RCC 7860 (cell line): ENCODE data around the gene TMEM86B.

ENCODE experiments used
- DNase-seq: peaks from one replicate; pipeline ENCODE4 v3.0.0-alpha.2; 2015; ENCODE audit warnings: low spot score
- FAIRE-seq: peaks from 2 replicates; lab custom pipeline; 2012; peaks lifted over from hg19 to GRCh38; lab: Jason Lieb, UNC

TMEM86B gene, protein sequence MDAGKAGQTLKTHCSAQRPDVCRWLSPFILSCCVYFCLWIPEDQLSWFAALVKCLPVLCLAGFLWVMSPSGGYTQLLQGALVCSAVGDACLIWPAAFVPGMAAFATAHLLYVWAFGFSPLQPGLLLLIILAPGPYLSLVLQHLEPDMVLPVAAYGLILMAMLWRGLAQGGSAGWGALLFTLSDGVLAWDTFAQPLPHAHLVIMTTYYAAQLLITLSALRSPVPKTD

GRCh38 chr19:55228403-55229031, at the start of gene TMEM86B:
TMEM86B (minus strand) TSS chr19:55228763; CDS start chr19:55228741, 22 bp downstream.
- no peak for DNase-seq
- no peak for FAIRE-seq

GRCh38 chr19:55277494-55277893, 48.9 kb upstream of the TMEM86B start:
- no peak for DNase-seq
- FAIRE-seq, result no peak

DNA sequence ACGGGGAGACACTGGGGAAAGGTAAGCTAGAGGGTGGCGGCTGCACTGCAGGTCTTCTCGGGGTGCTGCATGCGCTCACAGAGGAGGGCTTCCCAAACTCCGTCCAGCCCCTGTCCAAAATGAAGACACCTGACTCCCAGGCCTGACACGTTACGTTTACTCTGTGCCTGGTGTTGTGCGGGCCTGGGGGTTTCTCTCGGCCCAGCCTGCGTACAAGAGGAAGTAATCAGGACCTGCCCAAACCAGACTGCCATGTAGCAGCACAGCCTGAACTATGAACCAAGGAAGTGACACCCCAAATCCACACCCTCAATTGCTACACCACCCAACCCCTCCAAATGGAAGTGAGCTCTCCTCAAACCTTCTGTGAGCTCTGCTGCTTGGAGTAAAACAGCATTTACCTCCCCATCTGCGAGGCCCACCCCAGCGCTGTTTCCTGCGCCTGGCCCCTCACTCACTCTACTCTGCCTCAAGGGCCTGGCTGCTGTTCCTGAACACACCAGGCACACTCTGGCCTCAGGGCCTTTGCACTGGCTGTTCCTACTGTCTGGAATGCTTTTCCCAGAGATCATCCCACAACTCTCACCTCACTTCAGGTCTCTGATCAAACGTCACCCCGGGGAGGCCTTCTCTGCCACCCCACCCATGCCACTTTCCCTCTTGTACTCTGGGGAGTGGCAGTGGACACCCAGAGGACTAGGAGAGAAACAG, 48.3 kb upstream of the TMEM86B start:
- FAIRE-seq (no peak), DNase-seq (no peak)

DNA sequence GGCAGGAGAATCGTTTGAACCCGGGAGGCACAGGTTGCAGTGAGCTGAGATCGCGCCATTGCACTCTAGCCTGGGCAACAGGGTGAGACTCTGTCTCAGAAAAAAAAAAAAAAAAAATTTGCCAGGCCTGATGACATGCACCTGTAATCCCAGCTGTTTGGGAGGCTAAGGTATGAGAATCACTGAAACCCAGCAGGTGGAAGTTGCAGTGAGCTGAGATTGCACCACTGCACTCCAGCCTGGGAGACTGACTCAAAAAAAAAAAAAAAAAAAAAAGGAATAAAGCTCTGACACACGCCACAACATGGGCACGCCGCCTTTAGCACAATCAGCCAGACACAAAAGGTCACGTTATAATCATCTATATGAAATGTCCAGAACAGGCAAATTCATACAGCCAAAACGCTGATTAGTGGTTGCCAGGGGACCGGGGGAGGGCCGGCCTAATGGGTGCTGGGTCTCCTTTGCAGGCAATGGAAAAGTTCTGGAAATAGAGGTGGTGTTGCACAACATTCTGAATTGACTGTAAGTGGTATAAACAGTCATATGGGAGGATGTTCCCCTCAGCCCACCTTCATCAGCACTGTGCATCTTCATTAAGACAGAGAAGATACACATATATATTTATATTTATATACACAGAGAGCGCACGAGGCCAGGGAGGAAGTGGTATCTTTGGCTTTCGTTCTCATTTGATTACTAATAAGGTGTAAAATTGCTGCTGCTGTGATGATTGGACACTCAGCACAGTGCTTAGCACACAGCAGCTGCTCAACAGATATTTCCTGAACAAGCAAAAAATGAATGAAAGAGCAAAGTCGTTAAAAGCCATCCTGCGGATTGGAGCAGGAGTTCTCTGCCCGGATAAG, 47.5 kb upstream of the TMEM86B start:
- FAIRE-seq (no peak), DNase-seq (no peak)

DNA sequence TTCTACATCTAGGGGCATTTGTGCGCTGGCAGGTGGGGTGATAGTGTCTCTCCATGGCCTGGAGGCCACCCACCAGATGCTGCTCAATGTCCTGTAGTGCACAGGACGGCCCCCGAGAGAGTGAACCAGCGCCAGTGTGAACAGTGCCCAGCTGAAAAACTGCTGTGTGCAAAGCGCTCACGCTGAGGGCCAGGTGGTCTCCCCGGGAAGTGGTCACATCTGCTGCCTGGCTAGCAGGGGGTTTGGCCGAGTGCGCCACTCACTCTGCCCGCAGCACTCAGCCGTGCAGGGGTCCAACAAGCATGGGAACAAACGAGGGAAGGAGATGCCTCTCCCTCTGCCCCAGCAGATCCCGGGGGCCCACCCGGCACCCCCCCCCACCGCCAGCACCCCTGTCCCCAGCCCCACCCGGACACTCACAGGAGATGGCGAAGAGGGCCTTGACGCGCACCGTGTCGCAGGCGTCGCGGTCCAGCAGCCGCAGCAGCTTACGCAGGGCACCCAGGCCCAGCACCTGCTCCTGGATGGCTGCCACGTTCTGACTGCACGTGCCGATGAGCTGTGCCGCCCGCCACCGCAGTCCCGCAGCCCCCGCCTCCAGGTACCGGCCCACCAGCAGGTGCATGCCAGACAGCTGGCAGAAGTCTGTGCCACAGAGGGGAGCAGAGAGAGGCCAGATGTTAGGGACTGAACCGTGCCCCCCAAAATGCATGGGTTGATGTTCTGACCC, 45.6 kb upstream of the TMEM86B start:
- no peak for FAIRE-seq
- DNase-seq, result no peak

DNA sequence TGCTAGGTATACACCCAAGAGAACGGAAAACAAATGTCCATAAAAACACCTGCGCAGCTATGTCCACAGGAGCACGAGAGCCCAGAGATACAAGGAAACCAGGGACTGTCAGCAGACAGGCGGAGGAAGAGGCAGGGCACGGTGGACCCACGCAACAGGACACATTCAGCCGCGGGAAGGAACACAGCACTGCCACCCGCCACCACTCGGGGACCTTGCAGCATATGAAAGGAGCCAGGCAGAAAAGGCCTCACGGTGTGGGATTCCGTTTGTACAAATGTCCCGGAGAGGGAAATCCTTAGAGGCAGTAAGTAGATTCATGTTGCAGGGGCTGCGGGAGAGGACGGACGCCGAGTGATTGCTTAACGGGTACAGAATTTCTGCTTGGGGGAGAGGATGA, 43.6 kb upstream of the TMEM86B start:
- no peak for DNase-seq
- no peak for FAIRE-seq

DNA sequence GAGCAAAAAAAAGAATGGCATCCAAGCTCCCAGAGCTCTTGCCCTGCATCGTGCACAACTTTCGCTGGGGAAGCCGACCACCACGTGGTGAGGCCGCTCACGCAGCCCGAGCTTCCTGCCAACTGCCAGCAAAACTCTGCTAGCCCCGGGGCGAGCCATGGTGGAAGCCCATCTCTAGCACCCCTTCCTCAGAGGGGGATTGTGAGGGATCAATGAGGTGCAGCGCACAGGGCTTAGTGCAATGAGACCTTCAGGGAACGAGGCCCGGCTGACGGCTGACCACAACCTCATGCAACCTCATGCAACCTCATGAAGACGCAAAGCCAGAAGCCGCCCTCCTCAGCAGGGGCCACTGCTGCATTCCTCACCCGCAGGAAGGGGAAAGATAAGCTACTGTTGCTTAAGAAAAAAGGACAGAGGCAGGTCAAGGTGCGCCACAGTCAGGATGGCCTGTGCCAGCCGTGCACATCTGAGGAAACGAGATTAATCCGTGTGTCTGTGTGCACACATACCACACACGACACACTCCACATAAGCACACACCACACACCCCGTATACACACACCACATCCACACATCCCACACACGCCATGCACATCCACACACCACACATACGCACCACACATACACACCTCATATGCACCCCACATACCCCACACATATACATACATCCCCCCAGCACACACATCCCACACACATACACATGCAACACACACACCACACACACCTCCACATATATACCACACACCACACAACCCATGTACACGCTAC, 41.8 kb upstream of the TMEM86B start:
- FAIRE-seq (no peak), DNase-seq (no peak)

DNA sequence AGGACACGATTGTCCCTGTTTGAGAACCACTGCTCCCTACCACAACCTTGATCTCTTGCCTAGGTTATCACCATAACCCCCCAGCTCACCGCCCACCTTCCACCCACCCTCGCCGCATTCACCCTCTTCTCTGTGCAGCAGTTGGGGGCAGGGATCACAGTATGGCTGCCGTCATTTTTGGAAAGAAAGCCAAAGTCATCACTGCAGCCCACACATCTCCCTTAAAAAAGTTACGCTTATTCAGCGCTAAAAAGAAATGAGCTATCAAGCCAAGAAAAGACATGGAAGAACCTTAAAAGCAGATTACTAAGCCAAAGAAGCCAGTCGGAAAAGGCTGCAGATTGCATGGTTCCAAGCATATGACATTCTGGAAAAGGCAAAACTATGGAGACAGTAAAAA, 40.7 kb upstream of the TMEM86B start:
- DNase-seq (no peak), FAIRE-seq (no peak)

DNA sequence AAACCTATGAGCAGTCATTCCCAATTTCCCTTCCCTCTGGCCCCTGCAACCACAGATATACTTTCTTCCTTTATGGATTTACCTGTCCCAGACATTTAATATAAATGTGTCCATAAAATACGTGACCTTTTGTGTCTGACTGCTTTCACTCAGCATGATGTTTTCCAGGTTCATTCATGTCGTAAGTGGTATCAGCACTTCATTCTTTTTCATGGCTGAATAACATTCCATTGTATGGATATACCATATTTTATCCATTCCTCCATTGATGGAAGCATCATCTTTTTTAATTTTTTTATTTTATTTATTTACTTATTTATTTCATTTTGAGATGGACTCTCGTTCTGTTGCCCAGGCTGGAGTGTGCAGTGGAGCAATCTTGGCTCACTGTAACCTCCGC, 38.3 kb upstream of the TMEM86B start:
- no peak for FAIRE-seq
- no peak for DNase-seq

DNA sequence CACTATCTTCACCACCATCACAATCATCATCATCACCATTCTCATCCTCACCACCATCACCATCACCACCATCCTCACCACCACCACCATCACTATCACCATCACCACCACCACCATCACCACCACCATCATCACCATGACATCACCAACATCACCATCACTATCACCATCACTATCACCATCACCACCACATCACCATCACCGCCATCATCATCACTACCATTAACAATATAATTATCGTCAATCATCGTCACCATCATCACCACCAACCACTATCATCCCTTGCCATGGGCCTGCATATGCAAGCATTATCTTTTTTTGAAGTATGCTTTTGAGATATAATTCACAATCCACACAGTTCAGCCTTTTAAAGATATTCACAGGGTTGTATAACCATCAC, 37.8 kb upstream of the TMEM86B start:
- FAIRE-seq (no peak), DNase-seq (no peak)

- FAIRE-seq (no peak), DNase-seq (no peak)
Observed at GRCh38 chr19:55265723-55266386, 37.3 kb upstream of the TMEM86B start.

DNA sequence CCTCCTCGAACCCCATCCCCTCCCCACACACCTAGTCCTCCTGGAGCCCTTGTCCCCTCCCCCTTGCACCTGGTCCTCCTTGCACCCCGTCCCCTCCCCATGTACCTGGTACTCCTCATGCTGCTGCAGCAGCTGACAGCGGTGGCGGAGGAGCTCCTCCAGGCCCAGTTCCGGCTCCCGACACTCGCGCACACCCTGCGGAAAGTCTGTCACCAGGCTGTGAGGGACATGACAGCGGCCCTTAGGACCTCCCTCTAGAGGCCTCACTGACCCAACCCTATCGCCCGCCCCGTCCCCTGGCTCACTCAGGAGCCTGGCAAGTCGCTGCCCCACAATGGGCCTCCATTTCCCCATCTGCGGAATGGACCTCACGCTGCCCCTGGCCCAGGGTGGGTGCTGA, 36.6 kb upstream of the TMEM86B start:
- FAIRE-seq (no peak), DNase-seq (no peak)

DNA sequence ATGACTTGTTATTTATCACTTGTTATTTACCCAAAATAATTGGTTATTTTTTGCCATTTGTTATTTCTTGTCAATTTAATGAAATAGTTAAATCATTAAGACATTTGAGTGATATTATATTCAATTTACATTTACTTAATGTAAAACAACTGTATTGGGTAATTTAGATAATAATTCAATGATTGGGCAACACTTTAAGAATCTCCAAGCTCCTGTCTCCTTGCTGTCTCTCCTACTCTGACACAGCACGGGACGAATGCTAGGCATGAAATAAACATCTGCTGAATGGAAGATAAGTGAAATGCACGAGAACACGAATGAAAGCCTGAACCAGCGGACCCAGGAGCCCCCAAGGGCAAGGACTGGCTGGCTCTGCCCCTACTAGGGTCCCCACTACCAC, 36.0 kb upstream of the TMEM86B start:
- FAIRE-seq (no peak), DNase-seq (no peak)

GRCh38 chr19:55262359-55262758, 33.8 kb upstream of the TMEM86B start:
- FAIRE-seq (no peak), DNase-seq (no peak)

DNA sequence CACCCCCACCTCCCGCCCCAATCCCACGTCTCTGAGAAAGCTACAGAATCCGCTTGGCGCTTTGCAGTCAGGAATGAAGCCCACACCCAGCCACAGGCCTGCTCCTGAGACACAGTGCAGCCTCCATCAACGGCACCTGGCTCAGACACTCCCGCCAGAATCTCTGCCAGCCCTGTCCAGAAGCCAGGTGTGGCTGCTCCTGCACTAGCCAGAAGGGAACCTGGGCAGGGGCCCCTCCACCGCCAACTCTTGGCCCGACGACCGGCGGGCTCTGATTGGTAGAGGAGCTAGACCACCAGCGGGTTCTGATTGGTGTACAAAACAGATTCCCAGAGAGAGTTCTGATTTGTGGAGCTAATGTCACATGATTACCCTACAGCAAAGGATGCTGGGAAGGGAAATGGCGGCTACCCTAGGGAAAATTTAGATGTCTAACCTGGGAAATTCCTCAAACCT, 33.1 kb upstream of the TMEM86B start:
- FAIRE-seq (no peak), DNase-seq (no peak)

DNA sequence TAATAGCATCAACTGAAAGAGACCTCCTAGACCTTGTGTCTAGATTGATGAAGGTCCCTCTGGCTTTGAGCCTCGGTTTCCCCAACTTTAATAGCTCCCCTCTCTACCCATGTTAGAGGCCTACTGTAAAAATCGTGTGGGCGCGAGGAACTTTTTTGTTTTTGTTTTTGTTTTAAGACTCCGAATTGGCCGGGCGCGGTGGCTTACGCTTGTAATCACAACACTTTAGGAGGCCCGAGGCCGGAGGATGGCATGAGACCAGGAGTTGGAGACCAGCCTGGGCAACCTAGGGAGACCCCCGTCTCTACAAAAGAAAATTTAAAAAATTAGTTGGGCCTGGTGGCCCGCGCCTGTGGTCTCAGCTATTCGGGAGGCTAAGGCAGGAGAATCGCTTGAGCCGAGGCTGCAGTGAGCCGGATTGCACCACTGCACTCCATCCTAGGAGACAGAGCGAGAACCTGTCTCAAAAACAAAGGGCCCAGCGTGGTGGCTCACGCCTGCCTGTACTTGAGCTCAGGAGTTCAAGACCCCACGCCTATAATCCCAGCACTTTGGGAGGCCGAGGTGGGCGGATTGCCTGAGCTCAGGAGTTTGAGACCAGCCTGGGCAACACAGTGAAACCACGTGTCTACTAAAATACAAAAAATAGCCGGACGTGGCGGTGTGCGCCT, 31.1 kb upstream of the TMEM86B start:
- DNase-seq (no peak), FAIRE-seq (no peak)

DNA sequence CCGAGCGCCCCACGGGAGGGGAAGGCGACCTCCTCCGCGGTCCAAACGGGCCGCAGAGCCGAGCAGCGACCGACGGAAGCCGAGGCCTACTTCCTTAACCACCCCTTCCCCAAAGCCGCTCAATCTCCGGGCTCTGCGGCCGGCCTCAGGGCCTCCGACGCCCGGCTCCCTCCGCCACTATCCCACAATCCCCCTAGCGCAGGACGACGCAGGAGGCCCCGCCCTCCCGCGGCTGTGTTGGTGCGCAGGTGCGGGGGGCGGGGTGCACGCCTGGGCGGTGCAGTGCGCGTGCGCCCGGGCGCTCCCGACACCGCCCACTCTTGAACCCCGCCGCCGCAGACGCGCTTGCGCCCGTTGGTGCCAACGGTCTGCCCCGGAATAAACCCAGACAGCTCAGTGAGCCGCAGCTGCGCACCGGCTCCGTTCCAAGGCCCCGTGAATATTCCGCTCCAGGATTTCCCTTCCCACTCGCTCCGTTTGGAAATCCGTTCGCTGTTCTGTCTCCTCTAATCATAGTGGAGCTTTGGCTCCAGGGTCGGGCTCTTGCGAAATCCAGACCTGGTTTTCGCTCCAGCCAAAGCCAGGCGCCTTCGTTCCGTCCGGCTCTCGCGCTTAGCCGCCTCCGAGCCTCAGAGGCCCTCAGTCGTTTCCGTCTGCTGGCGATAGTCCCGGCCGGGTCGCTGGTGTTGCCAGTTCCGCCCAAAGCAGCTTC, 30.4 kb upstream of the TMEM86B start, which contains the start of gene PPP6R1:
Gene PPP6R1, minus strand, starts transcription at position 190 of the 712 bp plus-strand sequence. CDS start 11,914 bp downstream, outside the sequence.
- FAIRE-seq (peak; percentile 82), DNase-seq (peak; percentile 98)

- DNase-seq (no peak), FAIRE-seq (no peak)
Observed at GRCh38 chr19:55258476-55258827, 29.9 kb upstream of the TMEM86B start.
